ENCODE results near the gene IMP4.

Gene IMP4

DNA sequence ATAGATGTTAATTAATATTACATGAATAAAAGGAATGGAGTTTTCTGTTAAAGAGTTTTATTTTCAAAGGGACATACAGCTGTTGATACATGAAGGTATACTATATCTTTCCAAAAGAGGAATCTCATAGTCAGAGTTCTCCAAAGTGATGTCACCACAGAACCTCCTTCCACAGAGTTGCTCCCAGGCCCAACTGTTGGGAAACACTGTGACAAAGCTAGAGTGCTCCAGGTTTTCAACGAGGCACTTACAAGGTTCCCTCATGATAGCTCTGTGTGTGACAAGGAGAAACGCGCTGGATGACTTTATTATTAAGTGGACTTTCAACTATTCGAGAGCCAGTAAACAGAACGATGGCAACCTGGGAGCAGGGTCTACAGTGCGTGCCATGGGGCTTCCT lies 46.7 kb downstream of the IMP4 start:
- in situ Hi-C loops (cut with MboI; ENCODE audit: low pct_unique_long_range_greater_than_20kb, low sequenced_read_pairs) = no loop called here
- DNase-seq = no peak

DNA sequence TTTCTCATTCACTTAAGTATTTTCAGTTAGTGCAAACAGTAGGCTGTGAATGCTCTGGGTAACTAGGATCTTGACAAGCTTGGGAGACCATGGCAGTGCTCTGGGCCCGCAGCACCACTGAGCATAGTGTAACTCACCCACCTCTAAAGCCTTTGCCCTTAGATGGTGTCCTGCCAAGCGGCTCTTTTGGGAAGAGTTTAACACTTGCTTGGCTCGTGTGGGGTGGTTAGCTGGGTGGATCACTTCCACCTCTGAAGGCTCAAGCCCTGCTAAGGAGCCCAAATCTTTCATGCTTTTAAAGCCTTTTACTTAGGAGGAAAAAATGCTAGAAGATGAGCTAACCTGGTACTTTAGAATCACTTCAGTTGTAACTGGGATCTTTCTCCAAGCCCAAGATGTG lies 47.1 kb downstream of the IMP4 start:
- in situ Hi-C loops (cut with MboI; ENCODE audit: low pct_unique_long_range_greater_than_20kb, low sequenced_read_pairs) = no loop called here
- no peak for DNase-seq

DNA sequence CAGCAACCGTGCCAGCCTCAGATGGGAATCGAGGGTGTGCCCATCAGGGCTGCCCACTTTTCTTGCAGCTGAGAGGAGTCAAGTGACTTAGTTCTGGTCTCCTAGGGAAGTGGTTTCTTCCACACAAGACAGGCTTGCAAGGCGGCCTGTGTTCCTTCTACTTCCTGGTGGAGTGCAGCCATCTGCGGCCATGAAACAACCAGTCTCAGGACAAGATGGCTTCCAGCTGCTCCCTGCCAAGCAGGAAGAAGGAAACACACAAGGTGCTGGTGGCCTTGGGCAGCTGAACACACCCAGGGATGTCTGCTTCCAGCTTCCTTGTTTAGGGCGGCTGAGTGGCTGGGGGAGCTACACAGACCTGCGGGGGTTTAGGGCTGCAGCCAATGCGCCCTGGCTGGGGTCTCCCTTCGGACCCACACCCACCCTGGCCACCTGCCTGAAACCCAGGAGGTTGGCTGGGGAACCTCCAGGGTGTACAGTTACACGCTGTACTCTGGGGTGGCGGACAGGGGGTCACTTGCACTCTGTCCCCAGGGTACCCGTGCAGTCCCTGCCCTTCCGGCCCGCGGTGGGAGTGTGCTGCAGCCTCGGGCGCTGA lies 47.9 kb downstream of the IMP4 start:
- peak; percentile 31 for DNase-seq
- in situ Hi-C loops (cut with MboI; ENCODE audit: low pct_unique_long_range_greater_than_20kb, low sequenced_read_pairs) = no loop called here

DNA sequence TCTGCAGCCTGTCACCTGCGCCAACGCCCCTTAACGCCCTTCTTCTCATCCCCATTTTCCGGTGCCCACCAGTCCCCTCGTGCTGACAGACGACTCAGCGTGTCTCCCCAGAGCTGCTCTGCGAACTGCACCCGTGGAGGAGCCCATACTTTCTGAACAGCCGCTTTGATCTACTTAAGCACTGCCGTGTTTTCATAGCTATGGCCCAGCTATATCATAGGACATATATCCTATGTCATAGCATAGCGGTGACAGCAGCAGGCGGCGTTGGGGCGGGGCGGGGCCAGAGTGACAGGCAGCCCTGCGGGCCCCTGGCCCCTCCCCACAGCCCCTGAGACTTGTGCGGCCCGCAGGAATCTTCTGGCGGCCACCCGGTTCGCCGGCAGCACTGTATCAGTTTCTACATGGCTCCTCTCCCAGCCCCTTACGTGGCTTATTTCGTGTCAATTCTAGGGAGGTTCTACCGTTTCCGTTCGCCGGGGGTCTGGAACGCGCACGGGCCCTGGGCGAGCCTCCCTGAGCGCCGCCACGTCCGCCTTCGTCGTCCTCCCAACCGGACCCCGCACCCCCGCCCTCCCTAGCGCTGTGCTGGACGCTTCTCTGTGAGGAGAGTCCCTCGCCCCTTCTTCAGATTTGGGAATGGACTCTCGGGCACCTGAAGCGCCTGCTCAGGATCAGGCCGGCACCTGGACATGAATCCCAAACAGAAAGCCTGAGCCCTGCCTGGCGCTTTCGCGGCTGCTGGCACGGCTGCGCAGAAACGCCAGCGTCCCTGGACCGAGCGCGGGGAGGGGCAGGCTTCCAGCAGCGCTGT lies 48.6 kb downstream of the IMP4 start:
- in situ Hi-C loops (cut with MboI; ENCODE audit: low pct_unique_long_range_greater_than_20kb, low sequenced_read_pairs) = no loop called here
- peak; percentile 77 for DNase-seq

DNA sequence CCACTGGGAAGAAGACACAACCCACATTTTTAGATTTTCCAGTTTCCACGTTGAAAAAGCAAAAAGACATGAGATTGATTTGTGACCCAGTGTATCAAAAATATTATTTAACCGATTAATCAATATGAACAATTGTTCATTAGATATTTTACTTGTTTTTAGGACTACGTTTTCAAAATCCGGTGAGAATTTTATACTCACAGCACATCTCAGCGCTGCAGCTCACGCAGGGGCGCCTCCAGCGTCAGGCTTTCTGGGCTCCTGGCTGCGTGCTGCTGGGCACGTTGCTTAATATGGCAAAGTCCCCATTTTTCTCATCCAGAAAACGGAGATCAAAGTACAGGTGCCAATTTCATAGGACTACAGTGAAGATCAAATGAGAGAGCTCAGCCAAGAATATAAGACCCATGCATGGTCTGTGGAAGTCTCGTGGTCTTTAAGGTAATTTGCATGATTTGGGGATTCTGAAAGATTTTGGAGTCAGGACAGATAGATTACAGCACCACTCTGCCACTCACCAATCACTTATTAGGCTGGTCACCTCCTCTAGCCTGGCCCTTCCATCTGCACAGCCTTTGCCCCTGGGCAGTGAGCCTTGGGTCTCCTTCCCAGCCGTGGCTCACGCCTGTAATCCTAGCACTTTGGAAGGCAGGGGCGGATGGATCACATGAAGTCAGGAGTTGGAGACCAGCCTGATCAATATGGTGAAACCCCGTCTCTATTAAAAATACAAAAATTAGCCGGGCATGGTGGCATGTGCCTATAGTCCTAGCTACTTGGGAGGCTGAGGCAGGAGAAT lies 49.4 kb downstream of the IMP4 start:
- in situ Hi-C loops (cut with MboI; ENCODE audit: low pct_unique_long_range_greater_than_20kb, low sequenced_read_pairs) = no loop called here
- no peak for DNase-seq

DNA sequence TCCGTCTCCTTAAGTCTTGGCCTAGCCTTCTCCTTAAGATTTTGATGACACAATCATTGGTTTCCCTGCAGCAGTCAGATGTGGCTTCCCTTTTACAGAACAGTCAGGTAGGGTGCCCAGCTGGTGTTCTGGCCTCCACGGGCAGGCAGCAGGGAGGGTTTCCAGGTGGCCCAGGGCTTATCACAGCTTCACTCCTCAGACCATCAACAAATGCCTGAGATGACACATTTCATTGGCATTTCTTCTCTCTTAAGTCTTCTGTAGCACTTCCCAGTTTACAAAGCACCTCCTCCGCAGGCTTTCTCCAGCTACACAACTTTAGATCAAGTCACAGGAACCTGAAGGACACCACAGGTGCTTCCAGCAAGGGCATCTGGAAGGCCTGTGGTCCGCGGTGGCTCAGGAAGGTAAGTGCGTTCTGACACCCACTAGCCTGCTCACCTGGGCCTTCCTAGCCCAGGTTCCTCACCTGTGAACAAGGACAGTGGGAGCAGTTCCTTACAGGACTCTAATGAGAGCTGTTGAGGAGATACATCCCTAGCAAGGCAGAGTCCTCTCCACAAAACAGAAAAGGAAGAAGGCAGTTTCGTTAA lies 50.7 kb downstream of the IMP4 start:
- DNase-seq = no peak
- in situ Hi-C loops (cut with MboI; ENCODE audit: low pct_unique_long_range_greater_than_20kb, low sequenced_read_pairs) = no loop called here

Data from KBM-7 (cell line).